NCI-H748 (cell line): ENCODE data around the gene EBP.
"Not testable (repeated sequence)": the region's sequence is repeated elsewhere in the genome, so short reads cannot be mapped to it uniquely, and the experiment has no call there.

Source experiments
- DNase-seq: peaks from one replicate; lab custom pipeline; 2025; ENCODE audit not compliant: unreplicated experiment; lab: John Stamatoyannopoulos, UW

The EBP gene

GRCh38 chrX:48492293-48492910 lies 29.2 kb upstream of the EBP start:
- DNase-seq, result no peak

GRCh38 chrX:48493890-48494364 lies 27.7 kb upstream of the EBP start:
- peak; percentile 48 for DNase-seq

DNA sequence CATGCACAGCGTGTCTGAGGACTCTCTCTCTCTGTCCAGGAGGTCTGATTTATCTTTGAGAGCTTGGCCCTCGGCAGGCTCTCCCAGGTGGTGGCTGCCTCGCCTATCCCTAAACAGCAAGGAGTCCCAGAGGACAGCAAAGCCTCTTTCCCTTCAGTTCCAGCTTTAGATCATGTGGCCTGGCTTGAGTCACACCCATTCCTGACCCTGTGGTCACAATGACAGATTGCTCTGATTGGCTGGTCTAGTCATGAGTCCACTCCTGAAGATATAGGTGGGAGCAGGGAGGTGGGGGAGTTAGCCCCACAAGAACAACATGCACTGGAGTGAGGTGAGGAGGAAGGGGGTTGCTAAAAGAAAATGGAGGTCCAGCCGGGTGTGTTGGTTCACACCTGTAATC lies 24.9 kb upstream of the EBP start:
- DNase-seq, result no peak

- no peak for DNase-seq
Measured at GRCh38 chrX:48497871-48498270, 23.7 kb upstream of the EBP start.

GRCh38 chrX:48498374-48498809 lies 23.2 kb upstream of the EBP start:
- no peak for DNase-seq

DNA sequence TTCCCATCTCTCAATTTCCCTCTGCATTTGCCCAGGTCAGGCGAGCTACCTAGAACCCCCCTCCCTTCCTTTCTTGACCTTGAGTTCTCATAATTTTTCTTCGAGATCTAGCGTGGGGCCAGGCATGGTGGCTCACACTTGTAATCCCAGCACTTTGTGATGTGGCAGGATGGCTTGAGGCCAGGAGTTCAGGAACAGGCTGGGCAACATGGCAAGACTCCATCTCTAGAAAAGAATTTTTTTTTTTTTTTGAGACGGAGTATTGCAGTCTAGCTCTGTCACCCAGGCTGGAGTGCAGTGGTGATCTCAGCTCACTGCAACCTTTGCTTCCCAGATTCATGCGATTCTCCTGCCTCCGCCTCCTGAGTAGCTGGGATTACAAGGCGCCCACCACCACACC lies 17.3 kb upstream of the EBP start:
- DNase-seq, result no peak

DNA sequence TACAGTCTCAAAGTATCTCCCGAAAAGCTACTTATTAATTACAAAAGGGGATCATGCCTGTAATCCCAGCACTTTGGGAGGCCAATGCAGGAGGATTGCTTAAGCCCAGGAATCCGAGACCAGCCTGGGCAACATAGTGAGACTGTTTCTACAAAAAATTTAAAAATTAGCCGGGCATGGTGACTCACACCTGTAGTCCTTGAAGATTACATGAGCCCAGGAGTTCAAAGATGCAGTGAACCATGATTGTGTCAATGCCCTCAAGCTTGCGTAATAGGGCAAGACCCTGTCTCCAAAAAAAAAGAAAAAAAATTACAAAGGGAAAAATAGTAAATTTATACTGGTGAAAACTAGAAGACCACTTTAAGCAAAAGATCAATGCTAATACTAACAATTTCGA lies 16.1 kb upstream of the EBP start:
- DNase-seq, result no peak

GRCh38 chrX:48507246-48507645 lies 14.4 kb upstream of the EBP start:
- DNase-seq, result no peak

GRCh38 chrX:48508400-48509244 lies 13.0 kb upstream of the EBP start, which contains the start of gene PORCN:
Gene PORCN (plus strand): TSS chrX:48508992. CDS start chrX:48509821, 829 bp downstream.
- DNase-seq, result peak; percentile 78

GRCh38 chrX:48509245-48509590 lies 12.4 kb upstream of the EBP start:
- peak; percentile 20 for DNase-seq

- no peak for DNase-seq
Measured at GRCh38 chrX:48509619-48510018, 12.0 kb upstream of the EBP start.

- DNase-seq, result peak; percentile 8
Measured at GRCh38 chrX:48511560-48511959, 10.0 kb upstream of the EBP start.

DNA sequence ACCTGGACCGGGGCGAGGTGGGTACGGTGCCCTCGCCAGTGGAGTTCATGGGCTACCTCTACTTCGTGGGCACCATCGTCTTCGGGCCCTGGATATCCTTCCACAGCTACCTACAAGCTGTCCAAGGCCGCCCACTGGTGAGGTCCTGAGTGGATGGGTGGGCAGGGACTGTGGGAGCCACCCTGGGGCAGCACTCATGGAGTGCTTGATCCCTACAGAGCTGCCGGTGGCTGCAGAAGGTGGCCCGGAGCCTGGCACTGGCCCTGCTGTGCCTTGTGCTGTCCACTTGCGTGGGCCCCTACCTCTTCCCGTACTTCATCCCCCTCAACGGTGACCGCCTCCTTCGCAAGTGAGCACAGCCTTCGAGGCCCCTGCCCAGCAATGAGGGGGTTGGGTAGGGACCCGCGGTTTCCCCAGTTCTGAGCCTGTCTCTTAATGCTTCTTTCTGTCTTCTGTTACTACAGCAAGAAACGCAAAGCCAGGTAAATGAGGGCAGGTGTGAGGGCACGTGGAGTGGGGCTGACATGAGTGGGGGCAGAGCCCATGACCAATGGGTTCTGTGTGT lies 9.2 kb upstream of the EBP start:
- no peak for DNase-seq

DNA sequence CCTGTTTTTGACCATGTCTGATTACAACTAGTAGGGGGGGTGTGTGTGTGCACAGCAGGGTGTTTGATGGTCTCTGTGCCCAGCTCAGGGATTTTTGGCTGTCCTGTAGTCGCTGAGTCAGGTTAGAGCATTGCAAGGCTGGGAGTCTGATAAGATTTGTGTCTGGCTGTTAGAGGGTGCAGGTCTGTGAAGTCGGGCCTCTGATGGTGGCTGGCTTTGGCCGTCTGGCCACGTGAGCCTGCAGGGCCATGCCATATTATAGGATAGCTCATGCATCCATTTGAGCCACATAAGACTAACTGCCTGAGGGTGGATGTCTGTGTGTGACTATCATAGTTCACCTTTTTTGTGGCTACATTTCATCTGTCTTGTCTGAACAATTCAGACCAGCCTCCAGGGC lies 7.9 kb upstream of the EBP start:
- no peak for DNase-seq

DNA sequence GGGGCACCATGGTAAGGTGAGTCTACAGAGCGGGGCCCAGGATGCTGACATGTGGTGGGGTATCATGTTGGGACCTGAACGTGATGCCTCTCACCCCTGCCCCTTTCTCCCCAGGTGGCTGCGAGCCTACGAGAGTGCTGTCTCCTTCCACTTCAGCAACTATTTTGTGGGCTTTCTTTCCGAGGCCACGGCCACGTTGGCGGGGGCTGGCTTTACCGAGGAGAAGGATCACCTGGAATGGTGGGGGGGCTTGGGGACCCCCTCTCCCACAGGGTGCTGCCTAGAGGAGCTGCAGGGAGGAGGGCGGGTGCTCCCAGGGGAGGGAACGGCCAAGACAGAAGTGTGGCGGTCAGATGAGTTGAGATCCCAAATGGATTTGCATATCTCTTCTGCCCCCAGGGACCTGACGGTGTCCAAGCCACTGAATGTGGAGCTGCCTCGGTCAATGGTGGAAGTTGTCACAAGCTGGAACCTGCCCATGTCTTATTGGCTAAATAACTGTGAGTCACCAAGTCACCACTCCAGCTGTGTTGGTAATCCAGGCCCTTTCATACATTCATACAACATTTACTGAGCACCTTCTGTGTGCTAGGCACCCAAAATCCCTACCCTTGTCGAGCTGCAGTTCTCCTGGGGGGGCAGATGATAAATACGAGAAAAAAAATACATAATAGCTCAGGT lies 7.3 kb upstream of the EBP start:
- DNase-seq, result no peak

GRCh38 chrX:48514868-48515460 lies 6.6 kb upstream of the EBP start:
- no peak for DNase-seq

DNA sequence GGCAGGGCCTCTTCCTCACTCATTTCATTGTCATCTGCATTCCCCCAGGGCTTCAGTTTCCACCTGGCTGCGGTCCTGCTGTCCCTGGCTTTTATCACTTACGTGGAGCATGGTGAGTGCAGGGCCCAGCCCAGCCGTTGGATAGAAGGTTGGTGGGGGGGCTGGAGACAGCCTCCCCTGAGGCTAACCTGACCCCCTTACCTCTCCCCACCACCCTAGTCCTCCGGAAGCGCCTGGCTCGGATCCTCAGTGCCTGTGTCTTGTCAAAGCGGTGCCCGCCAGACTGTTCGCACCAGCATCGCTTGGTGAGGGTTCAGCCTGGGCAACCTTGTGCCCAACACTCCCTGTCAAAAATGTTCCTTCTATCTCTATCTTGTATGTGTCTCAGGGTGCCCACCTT lies 5.8 kb upstream of the EBP start:
- DNase-seq, result no peak

- DNase-seq, result no peak
Measured at GRCh38 chrX:48516285-48516684, 5.3 kb upstream of the EBP start.

- DNase-seq, result no peak
Measured at GRCh38 chrX:48516987-48517386, 4.6 kb upstream of the EBP start.

DNA sequence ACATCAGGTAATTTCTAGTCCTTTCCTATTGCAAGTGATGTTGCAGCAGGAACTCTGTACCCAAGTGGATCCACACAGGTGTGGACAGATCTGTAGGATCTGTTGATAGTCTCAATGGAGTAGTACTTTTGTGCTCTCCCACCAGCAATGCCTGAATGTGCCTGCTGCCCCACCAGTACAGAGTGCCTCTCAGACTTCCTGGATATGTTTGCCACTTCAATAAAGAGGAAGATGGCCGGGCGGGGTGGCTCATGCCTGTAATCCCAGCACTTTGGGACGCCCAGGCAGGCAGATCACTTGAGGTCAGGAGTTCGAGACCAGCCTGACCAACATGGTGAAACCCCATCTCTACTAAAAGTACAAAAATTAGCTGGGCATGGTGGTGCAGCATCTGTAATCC lies 2.1 kb upstream of the EBP start:
- not testable (repeated sequence) for DNase-seq

DNA sequence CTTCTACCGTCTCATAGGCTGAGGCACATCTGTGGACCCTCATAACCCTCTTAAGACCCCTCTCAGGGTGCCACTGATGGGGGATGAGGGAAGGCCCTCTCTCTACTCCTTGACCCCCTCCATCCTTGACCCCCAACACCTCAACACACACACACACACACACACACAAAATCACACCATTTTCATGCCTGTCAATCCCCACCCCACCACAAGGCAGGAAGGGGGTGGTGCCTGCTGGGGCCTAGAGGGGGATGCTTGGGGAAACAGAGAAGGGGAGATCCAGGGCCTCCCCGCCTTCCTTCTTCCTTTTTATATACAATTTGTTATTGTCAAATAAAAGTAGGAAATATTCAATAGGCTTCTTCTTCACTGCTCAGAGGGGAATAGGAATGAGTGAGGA lies 1.2 kb upstream of the EBP start:
- DNase-seq, result no peak
